Endothelial cell of umbilical vein (primary cell): ENCODE data around the gene RAB31.

Experiments used
- CTCF ChIP-seq, 2 donors: IDR thresholded peaks; 1 replicate in 1 of 2; 2 replicates in 1 of 2; pipeline ENCODE4 v1.5.1; 2011; ENCODE audit warnings: low read length in 2 of 2, mild to moderate bottlenecking in 2 of 2, moderate library complexity in 2 of 2, control low read depth in 1 of 2, inconsistent platforms in 1 of 2, low read depth in 1 of 2; ENCODE audit not compliant: insufficient read depth in 1 of 2; ENCODE audit errors: extremely low read depth in 1 of 2
- EZH2 ChIP-seq: IDR thresholded peaks from 2 replicates; pipeline ENCODE4 v1.6.1; 2012; ENCODE audit warnings: borderline replicate concordance, low read depth, mild to moderate bottlenecking, moderate library complexity, low read length, inconsistent platforms; ENCODE audit not compliant: severe bottlenecking
- FOS ChIP-seq: IDR thresholded peaks from 2 replicates; pipeline ENCODE4 v1.6.1; 2011; ENCODE audit warnings: mild to moderate bottlenecking, low read length, moderate library complexity, borderline replicate concordance; ENCODE audit not compliant: insufficient read depth
- JUN ChIP-seq: IDR thresholded peaks from 2 replicates; pipeline ENCODE4 v1.6.1; 2011; ENCODE audit warnings: borderline replicate concordance, low read depth; ENCODE audit not compliant: insufficient read length, insufficient read depth
- MAX ChIP-seq: IDR thresholded peaks from 2 replicates; pipeline ENCODE4 v1.6.1; 2011; ENCODE audit not compliant: insufficient read depth, insufficient read length
- MYC ChIP-seq: IDR thresholded peaks from one replicate; pipeline ENCODE4 v1.6.1; 2011; ENCODE audit warnings: mild to moderate bottlenecking, low read depth, low read length
- POLR2A ChIP-seq: IDR thresholded peaks from 2 replicates; pipeline ENCODE4 v1.6.1; 2012; ENCODE audit warnings: low read depth, mild to moderate bottlenecking, control low read depth, low read length
- POLR2AphosphoS5 ChIP-seq: IDR thresholded peaks from 2 replicates; pipeline ENCODE4 v1.6.1; 2012; ENCODE audit warnings: low read depth, mild to moderate bottlenecking, control low read depth, low read length, moderate library complexity; ENCODE audit not compliant: insufficient read depth

GRCh38 chr18:9810299-9810698 lies 102.2 kb downstream of the RAB31 start:
- TF ChIP-seq CTCF (IDR thresholded peaks at IDR 0.05; ENCODE audit: extremely low read depth in 1 of 2, insufficient read depth in 1 of 2, low read depth in 1 of 2, low read length in 2 of 2): no peak
- TF ChIP-seq JUN: no peak
- no peak for TF ChIP-seq POLR2A
- no peak for TF ChIP-seq MAX
- no peak for TF ChIP-seq POLR2AphosphoS5
- TF ChIP-seq EZH2: no peak
- TF ChIP-seq FOS: no peak
- no peak for TF ChIP-seq MYC
